Activated T-helper 17 cell treated with anti-CD3 and anti-CD28 coated beads, Interleukin-2, amount 50 U/mL, for 72 hours (primary cell): ENCODE results near the gene UBL3. TPM values are rescaled to one million over a fixed set of nuclear protein-coding genes. Genes with fewer than 3 reads are reported as not detected.
A peak's percentile ranks its signal among the peaks of the same experiment; 100 is the strongest.

ENCODE experiments used
- ATAC-seq: fragments of 150-1000 bp; cut with Tn5 transposase; replicated peaks from 2 replicates; pipeline ENCODE4 v1.10.0; 2021; ENCODE audit warnings: mild to moderate bottlenecking, moderate library complexity
- H3K27ac Mint-ChIP-seq: one replicate; pipeline ENCODE4 v1.8.0; 2022; ENCODE audit warnings: mixed read lengths
- H3K27me3 Mint-ChIP-seq: one replicate; pipeline ENCODE4 v1.8.0; 2022; ENCODE audit warnings: mixed read lengths
- H3K36me3 Mint-ChIP-seq: one replicate; pipeline ENCODE4 v1.8.0; 2022; ENCODE audit warnings: low read depth, mild to moderate bottlenecking, mixed read lengths
- H3K4me1 Mint-ChIP-seq: one replicate; pipeline ENCODE4 v1.8.0; 2022; ENCODE audit warnings: mixed read lengths
- H3K4me3 Mint-ChIP-seq: one replicate; pipeline ENCODE4 v1.8.0; 2022; ENCODE audit warnings: mild to moderate bottlenecking, mixed read lengths
- H3K9me3 Mint-ChIP-seq: one replicate; pipeline ENCODE4 v1.8.0; 2022; ENCODE audit warnings: mixed read lengths
- total RNA-seq, 2 donors: library from RNA; stranded (reverse); gene quantifications; one replicate each; pipeline ENCODE4 v1.2.3, GENCODE V29; 2022

The UBL3 gene
- total RNA-seq, 2 donors from 2014 or later, result 8.4 to 9.4 TPM

DNA sequence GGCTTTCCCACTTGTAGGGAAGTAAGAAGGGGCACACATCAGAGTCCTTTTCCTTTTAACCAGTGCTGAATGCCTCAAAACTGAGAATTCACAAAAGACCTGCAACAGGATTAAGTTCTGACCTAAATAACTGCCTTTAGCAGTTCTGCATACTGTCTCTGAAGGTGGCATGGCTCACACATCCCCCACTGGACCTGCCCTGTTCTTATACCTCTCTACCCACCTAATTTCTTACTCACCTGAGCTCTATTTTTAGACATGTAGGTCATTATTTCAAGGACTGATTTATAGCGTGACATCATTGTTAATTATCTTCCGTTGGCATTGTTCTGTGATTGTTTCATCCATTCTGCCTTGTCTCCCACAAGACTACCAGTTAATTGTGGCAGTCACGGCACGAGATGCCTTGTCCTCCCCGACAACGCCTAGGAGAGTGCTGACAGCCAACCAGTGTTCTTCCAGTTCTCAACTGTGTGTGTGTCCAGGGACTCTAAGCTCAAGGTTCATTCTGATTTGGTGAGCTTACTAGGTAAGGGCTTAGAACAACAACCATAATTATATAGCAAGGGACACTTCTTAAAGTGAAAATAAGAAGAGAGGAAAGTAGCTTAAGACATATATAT lies 27.1 kb upstream of the UBL3 start:
- H3K4me3 Mint-ChIP-seq, result no peak overlapping the region
- no peaks in the 10 kb centered on the region for H3K4me1 Mint-ChIP-seq
- ATAC-seq, result no peak
- H3K36me3 Mint-ChIP-seq, result no peaks in the 10 kb centered on the region
- H3K27me3 Mint-ChIP-seq, result peaks cover 19% of the 10 kb centered on the region
- no peak overlapping the region for H3K27ac Mint-ChIP-seq
- no peaks in the 10 kb centered on the region for H3K9me3 Mint-ChIP-seq

DNA sequence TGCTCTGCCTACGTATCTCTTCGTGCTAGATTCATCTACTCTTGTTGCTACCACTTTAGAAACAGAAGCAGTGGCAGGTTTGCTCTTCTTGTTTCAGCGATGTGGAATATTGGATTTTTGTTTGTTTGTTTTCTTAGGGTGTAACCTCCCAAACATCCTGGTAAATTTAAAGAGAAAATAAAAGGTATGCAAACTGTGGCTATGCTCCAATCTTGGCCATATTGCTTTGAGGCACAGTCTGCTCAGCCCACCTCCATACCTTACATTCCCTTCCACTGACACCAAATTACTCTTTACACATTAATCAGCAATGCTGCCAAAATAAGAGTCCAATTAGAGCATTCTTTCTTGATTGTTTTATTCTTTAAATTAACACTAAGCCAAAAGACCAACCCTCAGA lies 25.2 kb upstream of the UBL3 start:
- Mint-ChIP-seq H3K4me1 (no peaks in the 10 kb centered on the region), H3K9me3 (no peaks in the 10 kb centered on the region), H3K4me3 (no peak overlapping the region), H3K36me3 (no peaks in the 10 kb centered on the region), H3K27me3 (peaks cover 21% of the 10 kb centered on the region), H3K27ac (no peak overlapping the region)
- ATAC-seq, result no peak

DNA sequence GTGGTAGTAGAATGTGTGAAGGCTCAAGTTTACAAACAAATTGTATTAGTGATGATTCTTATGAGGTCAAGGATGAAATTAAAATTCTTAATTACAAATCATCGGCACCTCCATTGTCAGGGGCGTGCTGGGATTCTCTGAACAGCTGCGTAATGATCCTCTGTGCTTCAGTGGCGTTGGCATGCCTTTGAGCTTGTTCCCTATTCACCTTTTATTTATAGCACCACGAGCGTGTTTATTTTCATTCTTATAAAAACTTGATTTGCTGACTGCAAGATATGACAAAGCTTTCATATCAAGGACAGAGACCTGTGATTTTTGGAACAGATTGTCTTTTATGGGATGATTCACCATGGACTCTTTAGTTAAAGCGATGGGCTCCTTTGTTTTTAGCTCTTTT lies 18.2 kb upstream of the UBL3 start:
- Mint-ChIP-seq H3K9me3 (no peaks in the 10 kb centered on the region), H3K36me3 (no peaks in the 10 kb centered on the region), H3K4me1 (no peaks in the 10 kb centered on the region), H3K27me3 (peaks cover 3% of the 10 kb centered on the region), H3K4me3 (no peak overlapping the region), H3K27ac (no peak overlapping the region)
- ATAC-seq, result no peak

DNA sequence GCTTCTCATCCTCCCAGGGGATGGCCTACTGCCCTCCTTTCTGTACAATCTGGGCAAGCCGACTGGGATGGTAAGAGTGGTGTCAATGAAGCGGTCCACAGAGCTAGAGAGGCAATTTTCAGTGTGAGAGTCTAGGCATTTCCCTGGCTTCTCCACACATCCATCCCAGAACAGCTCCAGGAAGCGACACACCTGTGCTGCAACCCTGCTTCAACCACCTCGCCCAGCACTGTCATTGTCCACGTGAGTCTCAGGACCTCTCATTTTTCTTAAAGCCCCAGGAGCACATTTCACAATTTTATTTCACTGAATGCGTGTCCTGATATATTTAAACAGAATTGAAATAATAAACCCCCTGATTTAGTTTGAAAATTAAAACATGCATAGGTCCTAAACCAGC lies 15.5 kb upstream of the UBL3 start:
- H3K27ac Mint-ChIP-seq, result no peak overlapping the region
- H3K4me3 Mint-ChIP-seq, result no peak overlapping the region
- no peaks in the 10 kb centered on the region for H3K9me3 Mint-ChIP-seq
- peaks cover 4% of the 10 kb centered on the region for H3K27me3 Mint-ChIP-seq
- H3K4me1 Mint-ChIP-seq, result no peaks in the 10 kb centered on the region
- no peaks in the 10 kb centered on the region for H3K36me3 Mint-ChIP-seq
- ATAC-seq, result no peak

DNA sequence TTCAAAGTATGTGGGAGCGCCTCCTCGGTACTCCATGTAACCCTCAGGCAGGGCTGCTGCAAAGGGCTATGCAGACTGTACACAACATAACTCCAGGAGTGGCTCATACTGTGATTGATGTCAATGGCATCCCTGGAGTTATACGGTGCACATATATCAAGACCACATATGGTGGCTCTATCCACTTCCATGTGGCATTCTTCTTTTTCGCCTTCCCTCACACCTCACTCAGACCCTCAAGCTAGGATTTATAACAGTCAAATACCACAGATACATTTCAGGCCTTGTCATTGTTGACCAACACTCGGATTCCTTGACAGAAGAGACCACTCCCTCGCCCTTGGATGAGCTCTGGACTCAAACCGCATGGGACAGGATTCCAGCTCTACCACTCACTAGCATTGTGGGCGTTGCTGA lies 11.3 kb upstream of the UBL3 start:
- Mint-ChIP-seq H3K27me3 (peaks cover 4% of the 10 kb centered on the region), H3K27ac (no peak overlapping the region), H3K9me3 (no peaks in the 10 kb centered on the region), H3K4me1 (no peaks in the 10 kb centered on the region), H3K36me3 (no peaks in the 10 kb centered on the region), H3K4me3 (no peak overlapping the region)
- ATAC-seq, result no peak

DNA sequence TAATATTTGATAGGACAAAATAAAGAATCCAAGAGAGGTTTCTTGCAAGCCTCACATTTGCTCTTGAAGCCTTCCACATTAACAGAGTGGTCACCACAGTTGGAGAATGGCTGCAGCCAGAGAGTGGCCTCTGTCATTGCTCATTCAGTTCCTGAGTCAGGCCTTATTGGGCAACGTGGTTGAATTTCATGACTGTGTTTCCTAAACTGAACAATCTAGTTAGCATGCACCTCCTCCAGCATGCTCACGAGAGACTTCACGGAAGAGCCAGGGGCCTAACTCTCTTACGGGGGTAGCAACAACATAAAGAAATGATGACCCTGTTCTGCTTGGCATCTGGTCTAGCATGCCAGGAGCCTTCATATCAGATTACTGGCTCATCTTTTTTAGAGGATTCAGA lies 9.6 kb upstream of the UBL3 start:
- Mint-ChIP-seq H3K9me3 (no peaks in the 10 kb centered on the region), H3K4me1 (peaks cover 8% of the 10 kb centered on the region), H3K27ac (no peak overlapping the region), H3K36me3 (no peaks in the 10 kb centered on the region), H3K4me3 (no peak overlapping the region), H3K27me3 (peaks cover 4% of the 10 kb centered on the region)
- peak; percentile 65 for ATAC-seq

DNA sequence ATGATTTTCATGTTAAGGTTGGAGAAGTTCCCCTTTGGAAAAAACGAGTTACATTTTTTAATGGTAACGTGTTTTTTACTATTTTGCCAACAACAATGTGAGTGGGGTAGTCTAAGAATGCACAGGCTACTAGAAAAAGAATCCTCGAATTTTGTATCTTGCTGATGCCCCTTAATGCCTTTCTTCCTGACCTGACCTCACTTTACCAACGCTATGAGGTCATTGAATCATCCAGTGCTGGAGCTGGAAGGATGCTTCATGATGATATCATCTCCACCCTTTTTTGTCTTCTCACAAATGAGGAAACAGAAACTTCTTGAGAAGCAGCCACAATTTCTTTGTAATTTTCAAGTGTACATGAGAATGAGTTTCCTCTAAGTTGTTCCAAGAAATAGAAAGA lies 8.2 kb upstream of the UBL3 start:
- Mint-ChIP-seq H3K36me3 (no peaks in the 10 kb centered on the region), H3K27me3 (peaks cover 4% of the 10 kb centered on the region), H3K4me3 (no peak overlapping the region), H3K27ac (no peak overlapping the region), H3K9me3 (no peaks in the 10 kb centered on the region), H3K4me1 (peaks cover 11% of the 10 kb centered on the region)
- ATAC-seq, result peak; percentile 55

DNA sequence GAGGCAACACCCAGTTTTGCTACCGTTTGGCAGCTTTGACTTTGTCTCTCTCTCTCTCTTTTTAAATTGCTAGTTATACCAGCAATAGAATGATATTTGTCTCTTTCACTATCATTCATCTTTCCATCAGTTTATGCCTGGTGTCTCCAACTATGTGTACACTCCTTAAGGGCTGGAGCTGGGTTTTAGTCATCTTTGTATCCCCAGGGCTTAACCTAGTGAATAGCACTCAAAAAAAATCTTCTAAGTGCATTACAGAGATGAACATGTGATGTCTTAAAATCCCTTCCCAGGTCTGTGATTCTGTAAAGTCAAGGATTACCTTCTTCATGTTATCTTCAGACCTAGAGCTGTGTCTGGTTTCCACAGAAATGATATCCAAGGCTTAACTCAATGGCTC lies 7.8 kb upstream of the UBL3 start:
- ATAC-seq, result no peak
- H3K27ac Mint-ChIP-seq, result no peak overlapping the region
- no peaks in the 10 kb centered on the region for H3K36me3 Mint-ChIP-seq
- H3K9me3 Mint-ChIP-seq, result no peaks in the 10 kb centered on the region
- H3K27me3 Mint-ChIP-seq, result peaks cover 4% of the 10 kb centered on the region
- peaks cover 11% of the 10 kb centered on the region for H3K4me1 Mint-ChIP-seq
- H3K4me3 Mint-ChIP-seq, result no peak overlapping the region

DNA sequence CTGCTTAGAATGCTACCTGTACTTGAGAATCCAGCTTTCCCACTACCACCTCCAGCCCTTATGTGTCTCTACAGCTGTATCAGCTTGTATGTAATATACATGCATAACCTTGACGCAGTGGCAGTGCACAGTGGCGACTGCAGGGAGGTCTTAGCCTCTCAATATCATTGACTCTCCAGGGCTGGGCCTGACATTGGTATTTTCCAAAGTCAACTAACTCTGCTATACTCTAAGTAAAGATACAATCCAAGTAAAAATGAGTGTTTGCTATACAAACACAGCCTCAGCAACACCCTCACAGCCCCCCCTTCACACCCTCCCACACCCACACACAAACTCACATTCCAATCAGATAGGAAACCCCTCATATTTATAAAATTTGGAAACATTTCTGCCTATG lies 6.7 kb upstream of the UBL3 start:
- no peak for ATAC-seq
- Mint-ChIP-seq H3K4me1 (peaks cover 11% of the 10 kb centered on the region), H3K4me3 (no peak overlapping the region), H3K36me3 (no peaks in the 10 kb centered on the region), H3K9me3 (no peaks in the 10 kb centered on the region), H3K27ac (no peak overlapping the region), H3K27me3 (no peaks in the 10 kb centered on the region)

DNA sequence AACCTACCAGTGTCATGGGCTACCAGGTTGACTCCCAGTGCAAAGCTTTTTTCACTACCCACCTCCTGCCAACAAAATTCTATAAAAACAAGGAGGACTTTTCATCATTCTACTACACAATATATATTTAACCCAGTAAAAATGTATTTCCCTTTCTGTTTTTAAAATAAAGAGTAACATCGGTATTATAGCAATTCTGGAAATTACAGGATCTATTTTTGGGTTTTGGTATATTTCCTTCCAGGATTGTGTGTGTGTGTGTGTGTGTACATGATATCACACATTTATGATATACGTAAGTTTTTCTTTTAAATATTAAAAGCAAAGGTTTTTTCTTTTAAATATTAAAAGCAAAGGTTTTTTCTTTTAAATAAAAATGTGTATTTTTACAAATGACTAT lies 6.0 kb upstream of the UBL3 start:
- no peak for ATAC-seq
- no peak overlapping the region for H3K27ac Mint-ChIP-seq

DNA sequence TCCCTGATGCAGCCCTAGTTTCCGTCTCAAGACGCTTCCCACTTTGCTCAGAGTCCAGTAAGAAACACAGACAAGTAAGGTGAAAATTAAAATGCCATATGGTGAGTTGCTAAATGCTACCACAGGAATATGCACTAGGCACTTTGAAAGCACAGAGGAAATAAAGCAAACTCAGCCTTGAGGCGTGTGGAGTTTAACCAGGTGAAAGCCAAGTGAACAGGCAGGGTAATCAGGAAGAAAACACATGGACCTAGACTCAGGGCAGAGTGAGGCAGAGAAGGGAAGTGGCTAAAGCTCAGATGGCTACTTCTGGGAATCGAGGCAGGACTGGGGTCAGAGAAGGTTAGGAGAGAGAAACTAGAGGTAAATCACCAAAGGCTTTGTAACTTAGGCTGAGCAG lies 5.4 kb upstream of the UBL3 start:
- no peaks in the 10 kb centered on the region for H3K36me3 Mint-ChIP-seq
- no peaks in the 10 kb centered on the region for H3K27me3 Mint-ChIP-seq
- ATAC-seq, result no peak
- H3K27ac Mint-ChIP-seq, result no peak overlapping the region
- H3K4me1 Mint-ChIP-seq, result peaks cover 11% of the 10 kb centered on the region
- no peak overlapping the region for H3K4me3 Mint-ChIP-seq
- H3K9me3 Mint-ChIP-seq, result no peaks in the 10 kb centered on the region

More for the DNA sequence above, 6.0 kb upstream of the UBL3 start:
- Mint-ChIP-seq H3K36me3 (no peaks in the 10 kb centered on the region), H3K4me1 (peaks cover 11% of the 10 kb centered on the region), H3K27me3 (no peaks in the 10 kb centered on the region), H3K9me3 (no peaks in the 10 kb centered on the region), H3K4me3 (no peak overlapping the region)

DNA sequence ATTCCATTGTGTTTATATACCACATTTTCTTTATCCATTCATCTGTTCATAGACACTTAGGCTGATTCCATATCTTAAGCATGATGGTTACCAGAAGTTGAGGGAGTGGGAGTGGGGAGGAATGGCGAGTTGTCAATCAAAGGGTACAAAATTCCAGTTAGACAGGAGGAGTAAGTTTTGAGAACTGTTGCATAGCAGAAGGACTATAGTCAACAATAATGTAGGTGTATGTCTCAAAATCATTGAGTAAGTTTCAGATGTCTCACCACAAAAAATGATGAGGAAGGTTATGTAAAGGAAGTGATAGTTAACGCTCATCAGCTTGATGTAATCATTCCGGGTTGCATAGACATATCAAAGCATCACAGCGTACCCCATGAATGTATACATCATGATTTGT lies 4.6 kb upstream of the UBL3 start:
- peak; percentile 5 for ATAC-seq
- no peaks in the 10 kb centered on the region for H3K9me3 Mint-ChIP-seq
- no peaks in the 10 kb centered on the region for H3K27me3 Mint-ChIP-seq
- H3K36me3 Mint-ChIP-seq, result peaks cover 6% of the 10 kb centered on the region
- no peak overlapping the region for H3K4me3 Mint-ChIP-seq
- H3K4me1 Mint-ChIP-seq, result peaks cover 11% of the 10 kb centered on the region
- H3K27ac Mint-ChIP-seq, result no peak overlapping the region

DNA sequence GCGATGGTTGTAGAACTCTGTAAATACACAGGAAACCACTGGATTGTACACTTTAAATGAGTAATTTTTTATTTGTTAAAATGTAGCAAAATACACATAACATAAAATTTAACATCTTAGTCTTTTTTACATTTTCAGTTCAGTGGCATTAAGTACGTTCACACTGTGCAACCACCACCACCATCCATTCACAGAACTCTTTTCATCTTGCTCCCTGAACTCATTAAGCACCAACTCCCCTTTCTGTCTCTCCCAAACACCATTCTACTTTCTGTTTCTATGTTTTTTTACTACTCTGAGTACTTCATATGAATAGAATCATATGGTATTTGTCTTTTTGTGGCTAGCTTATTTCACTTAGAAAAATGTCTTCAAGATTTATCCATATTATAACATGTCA lies 2.7 kb upstream of the UBL3 start:
- no peaks in the 10 kb centered on the region for H3K27me3 Mint-ChIP-seq
- H3K36me3 Mint-ChIP-seq, result peaks cover 18% of the 10 kb centered on the region
- H3K4me3 Mint-ChIP-seq, result no peak overlapping the region
- H3K9me3 Mint-ChIP-seq, result no peaks in the 10 kb centered on the region
- no peak overlapping the region for H3K27ac Mint-ChIP-seq
- ATAC-seq, result no peak
- peaks cover 11% of the 10 kb centered on the region for H3K4me1 Mint-ChIP-seq

DNA sequence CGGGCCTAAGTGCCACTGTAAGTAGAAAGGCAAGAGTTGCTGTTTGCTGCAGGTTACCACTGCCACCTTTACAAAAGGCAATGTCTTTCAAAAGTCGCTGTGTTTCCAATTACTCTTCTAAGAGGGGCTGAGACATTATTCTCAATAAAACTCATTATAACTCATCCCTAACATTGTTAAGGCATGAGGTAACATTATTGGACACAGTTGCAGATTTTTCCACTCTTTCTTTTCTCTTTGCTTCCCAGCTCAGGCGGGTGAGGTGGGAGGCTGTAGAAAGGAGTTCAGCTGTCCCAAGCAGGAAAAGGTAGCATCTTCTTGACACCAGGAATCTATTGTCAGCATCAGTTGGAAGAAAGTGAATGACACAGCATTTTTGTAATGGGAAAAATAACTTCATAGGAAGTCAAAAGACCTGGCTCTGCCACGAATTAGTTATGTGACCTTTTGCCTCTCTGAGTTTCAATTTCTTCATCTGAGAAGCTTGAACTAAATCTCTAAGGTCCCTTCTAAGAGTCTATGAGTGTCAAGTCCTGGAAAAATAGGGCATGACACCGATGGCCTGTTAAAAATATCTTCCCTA lies 2.1 kb upstream of the UBL3 start:
- H3K27me3 Mint-ChIP-seq, result no peaks in the 10 kb centered on the region
- H3K4me3 Mint-ChIP-seq, result no peak overlapping the region
- H3K4me1 Mint-ChIP-seq, result peaks cover 14% of the 10 kb centered on the region
- no peak for ATAC-seq
- peaks cover 18% of the 10 kb centered on the region for H3K36me3 Mint-ChIP-seq
- H3K9me3 Mint-ChIP-seq, result no peaks in the 10 kb centered on the region
- no peak overlapping the region for H3K27ac Mint-ChIP-seq

DNA sequence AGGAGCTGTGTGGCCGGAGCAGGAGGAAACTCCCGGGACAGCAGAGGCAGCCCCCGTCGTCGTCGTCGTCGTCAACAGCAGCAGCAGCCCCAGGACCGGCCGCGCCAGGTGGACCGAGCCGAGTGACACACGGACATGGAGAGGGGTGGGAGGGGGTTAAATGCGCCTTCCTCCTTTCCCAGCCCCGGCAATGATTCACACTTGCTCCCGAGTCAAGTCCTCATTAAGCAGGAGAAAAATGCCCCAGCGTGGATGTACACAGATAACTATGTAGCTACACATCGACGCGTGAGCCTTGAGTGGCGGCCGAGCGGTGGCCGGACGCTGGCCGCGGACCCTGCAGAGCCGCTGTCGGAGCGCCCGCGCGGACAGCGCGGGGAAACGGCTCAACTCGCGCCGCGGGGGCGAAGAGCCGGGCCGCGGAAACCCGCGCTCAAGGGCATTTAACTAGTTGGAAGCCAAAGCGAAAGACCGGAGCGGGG lies 645 bp downstream of the UBL3 start:
- H3K9me3 Mint-ChIP-seq, result no peaks in the 10 kb centered on the region
- H3K27ac Mint-ChIP-seq, result peak overlapping the region; percentile 99
- no peaks in the 10 kb centered on the region for H3K27me3 Mint-ChIP-seq
- ATAC-seq, result peak; percentile 25
- H3K36me3 Mint-ChIP-seq, result peaks cover 18% of the 10 kb centered on the region
- H3K4me1 Mint-ChIP-seq, result peaks cover 16% of the 10 kb centered on the region
- H3K4me3 Mint-ChIP-seq, result peak overlapping the region; percentile 97
